ENCODE measurements around the gene PACRG.

DNA sequence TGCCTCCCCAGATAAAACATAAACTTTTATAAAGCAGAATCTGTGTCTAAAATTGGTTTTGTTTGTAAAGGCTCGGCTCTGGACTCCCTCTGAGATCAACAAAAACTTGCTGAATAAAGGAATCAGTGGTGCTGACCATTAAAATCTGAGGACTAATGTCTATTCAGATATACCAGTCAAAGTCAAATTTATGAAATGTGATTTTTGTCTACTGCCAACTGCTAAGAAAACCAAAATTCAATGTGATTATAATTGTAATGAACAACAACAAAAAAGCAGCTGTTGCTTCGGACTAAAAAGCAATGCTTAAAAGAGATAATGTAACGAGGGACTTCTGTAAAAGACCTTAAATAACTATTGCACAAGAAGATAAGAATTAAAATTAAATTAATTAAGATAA, 26.8 kb upstream of the PACRG start:
- TF ChIP-seq, protein P1, sequence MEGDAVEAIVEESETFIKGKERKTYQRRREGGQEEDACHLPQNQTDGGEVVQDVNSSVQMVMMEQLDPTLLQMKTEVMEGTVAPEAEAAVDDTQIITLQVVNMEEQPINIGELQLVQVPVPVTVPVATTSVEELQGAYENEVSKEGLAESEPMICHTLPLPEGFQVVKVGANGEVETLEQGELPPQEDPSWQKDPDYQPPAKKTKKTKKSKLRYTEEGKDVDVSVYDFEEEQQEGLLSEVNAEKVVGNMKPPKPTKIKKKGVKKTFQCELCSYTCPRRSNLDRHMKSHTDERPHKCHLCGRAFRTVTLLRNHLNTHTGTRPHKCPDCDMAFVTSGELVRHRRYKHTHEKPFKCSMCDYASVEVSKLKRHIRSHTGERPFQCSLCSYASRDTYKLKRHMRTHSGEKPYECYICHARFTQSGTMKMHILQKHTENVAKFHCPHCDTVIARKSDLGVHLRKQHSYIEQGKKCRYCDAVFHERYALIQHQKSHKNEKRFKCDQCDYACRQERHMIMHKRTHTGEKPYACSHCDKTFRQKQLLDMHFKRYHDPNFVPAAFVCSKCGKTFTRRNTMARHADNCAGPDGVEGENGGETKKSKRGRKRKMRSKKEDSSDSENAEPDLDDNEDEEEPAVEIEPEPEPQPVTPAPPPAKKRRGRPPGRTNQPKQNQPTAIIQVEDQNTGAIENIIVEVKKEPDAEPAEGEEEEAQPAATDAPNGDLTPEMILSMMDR (optimal IDR thresholded peaks at IDR 0.05 in 1 of 3, IDR thresholded peaks at IDR 0.05 in 1 of 3, conservative IDR thresholded peaks at IDR 0.05 in 1 of 3; ENCODE audit: extremely low read depth in 1 of 3, insufficient read depth in 2 of 3, low read length in 3 of 3): no peak
- no peak for TF ChIP-seq EZH2 (IDR thresholded peaks at IDR 0.05; ENCODE audit: low read length)
